Measurements from ENCODE around the gene EPDR1. TPM values are rescaled to one million over a fixed set of nuclear protein-coding genes. Genes with fewer than 3 reads are reported as not detected.

The EPDR1 gene
- polyA plus RNA-seq, 1 experiment, result 0.20 TPM

GRCh38 chr7:37999673-38000072 lies 79.2 kb downstream of the EPDR1 start:
- Histone ChIP-seq H3K4me3 (ENCODE audit: low read depth, low read length) (no peak overlapping the region), H3K9me3 (ENCODE audit: control insufficient read depth, insufficient read depth, low read length) (no peaks in the 10 kb centered on the region), H3K27ac (ENCODE audit: low read depth, low read length) (no peak overlapping the region), H3K27me3 (ENCODE audit: control insufficient read depth, insufficient read depth, low read length) (no peaks in the 10 kb centered on the region)
- no peak for DNase-seq (ENCODE audit: low read depth, low spot score)
- ChIA-PET CTCF (no interaction called here), POLR2A (no interaction called here)
- no peak for TF ChIP-seq CTCF (IDR thresholded peaks at IDR 0.05; ENCODE audit: low read depth, low read length)

- no peak overlapping the region for H3K27ac ChIP-seq (ENCODE audit: low read depth, low read length)
- ChIA-PET POLR2A (no interaction called here), CTCF (no interaction called here)
Measured at GRCh38 chr7:38000272-38000671, 79.8 kb downstream of the EPDR1 start.

More at GRCh38 chr7:38000272-38000671, 79.8 kb downstream of the EPDR1 start:
- no peak for DNase-seq (ENCODE audit: low read depth, low spot score)
- no peaks in the 10 kb centered on the region for H3K9me3 ChIP-seq (ENCODE audit: control insufficient read depth, insufficient read depth, low read length)
- no peak overlapping the region for H3K4me3 ChIP-seq (ENCODE audit: low read depth, low read length)
- TF ChIP-seq CTCF (IDR thresholded peaks at IDR 0.05; ENCODE audit: low read depth, low read length), result no peak
- H3K27me3 ChIP-seq (ENCODE audit: control insufficient read depth, insufficient read depth, low read length), result no peaks in the 10 kb centered on the region

Other genes with a start within 250 kb of the EPDR1 start
- not detected in 2 replicates for gene GPR141, start 236.9 kb upstream of the EPDR1 start, polyA plus RNA-seq (2011; rRNA removed)
- gene NME8, start 72.0 kb upstream of the EPDR1 start, polyA plus RNA-seq (2011; rRNA removed), result not detected in 2 replicates
- 0.04 TPM in 1 of 2 replicates, not detected in the other for gene SFRP4, start 3.8 kb upstream of the EPDR1 start, polyA plus RNA-seq (2011; rRNA removed)

Data from AG04450 (cell line).